Right kidney (tissue), 1 donor: Measurements from ENCODE around the gene FAM53B.

Experiments used
- DNase-seq: peaks from one replicate; pipeline ENCODE4 v3.0.0-alpha.2; 2016

FAM53B gene

DNA sequence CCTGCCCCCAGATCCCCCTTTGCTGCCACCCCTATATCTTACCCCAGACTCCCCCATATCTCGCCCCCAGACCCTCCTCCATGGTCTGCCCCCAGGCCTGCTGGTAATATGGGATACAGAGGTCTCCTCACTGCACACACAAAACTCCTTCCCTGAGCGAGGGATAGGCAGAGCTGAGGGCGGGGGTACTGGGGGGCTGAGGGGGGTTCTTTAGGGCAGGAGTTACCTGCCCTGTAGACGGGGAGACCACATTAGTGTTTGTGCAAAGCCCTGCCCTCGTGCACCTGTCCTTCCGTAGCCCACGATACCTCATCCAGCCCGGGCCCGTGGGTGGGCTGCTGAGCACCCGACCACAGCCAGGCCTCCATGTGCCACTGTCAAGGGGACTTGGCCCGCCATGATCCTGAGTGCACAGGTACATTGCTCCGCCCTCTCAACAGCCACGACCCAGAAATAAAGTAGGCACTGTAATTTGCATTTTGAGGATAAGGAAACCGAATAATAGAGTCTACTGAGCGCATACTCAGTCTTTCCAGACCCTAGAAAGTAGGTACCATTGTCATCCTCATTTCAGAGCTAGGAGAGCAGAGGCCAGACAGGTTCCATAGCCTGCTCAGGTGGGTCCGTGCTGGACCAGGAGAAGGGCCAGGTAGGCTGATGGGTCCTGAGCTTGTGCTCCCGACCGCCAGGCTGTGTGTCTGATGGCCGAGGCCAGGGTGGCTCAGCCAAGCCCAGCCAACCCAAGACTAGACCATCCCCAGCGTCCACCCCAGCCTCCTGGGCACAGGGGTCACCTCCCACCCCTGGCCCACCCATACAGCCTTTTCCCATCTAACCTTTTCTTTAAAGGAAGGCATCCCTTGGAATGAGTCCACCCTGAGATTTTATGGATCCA, 167.4 kb downstream of the FAM53B start:
- no peak for DNase-seq

DNA sequence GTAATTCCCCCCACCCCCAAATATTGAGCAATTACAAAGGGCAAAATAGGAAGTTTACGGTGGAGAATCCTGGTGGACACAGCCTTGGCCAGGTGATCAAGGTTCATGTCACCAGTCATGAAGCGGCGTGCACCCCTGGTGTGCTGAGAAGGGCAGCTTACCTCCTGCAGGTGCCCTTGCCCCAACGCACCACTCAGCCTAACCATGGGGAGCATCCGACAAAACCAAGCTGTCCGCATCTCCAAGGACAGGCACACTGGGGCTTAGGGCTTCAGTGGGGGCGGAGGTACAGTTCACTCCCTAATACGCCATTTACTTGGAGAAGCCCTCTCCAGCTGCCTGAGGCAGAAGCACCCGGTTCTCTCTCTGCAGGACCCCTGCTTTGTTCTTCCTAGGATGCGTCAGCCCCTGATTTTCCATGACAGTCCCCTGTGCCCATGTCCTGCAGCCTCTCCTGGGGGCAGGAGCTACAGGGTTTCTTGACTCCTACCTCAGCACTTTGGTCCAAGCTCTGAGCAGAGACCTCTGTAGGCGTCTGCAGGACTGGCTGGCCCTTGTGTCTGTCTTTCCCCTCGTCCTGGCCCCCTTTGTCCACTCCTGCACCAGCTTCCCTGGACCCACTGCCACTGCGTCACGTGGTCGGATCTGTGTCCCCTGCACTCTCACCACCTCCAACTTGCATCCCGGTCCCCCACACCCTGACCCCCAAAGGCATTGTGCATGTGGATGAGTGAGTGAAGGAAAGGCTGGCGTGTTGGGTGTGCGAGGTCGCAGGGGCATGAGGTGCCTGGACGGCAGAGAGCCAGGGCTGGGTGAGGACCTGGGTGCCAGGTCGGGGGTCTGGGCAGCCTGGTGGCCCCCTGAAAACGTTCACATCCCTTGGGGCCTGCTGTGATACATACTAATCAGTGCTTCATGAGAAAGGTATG, 168.8 kb downstream of the FAM53B start:
- DNase-seq, result no peak

DNA sequence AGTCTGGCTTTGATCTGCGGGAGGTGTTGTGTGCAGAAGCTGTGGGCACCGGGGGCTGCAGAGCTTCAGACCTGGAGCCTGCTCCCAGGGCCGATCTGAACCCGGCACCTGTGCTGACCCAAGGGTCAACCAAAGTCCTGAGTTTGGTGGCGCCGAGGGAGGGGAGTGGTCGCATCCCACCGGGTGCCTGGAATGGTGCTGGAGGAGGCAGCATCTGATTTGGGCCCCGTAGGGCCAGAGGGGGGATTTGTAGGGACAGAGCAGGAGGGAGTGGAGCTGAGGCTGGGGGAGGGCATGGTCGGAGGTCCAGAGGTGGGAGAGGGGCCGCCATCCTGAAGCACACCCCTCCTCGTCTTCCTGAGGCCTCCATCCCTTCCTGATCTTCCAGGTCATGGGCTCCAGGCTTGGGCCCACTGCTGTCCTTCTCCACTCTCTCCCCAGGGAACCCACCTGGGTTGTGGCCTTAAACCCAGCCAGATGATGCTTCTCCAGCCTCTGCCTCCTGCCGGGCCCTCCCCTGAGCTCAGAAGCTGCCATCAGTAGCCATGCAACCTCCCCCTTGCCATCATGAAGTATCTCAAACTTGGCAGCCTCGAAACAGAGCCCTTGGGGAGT, 169.6 kb downstream of the FAM53B start:
- no peak for DNase-seq

DNA sequence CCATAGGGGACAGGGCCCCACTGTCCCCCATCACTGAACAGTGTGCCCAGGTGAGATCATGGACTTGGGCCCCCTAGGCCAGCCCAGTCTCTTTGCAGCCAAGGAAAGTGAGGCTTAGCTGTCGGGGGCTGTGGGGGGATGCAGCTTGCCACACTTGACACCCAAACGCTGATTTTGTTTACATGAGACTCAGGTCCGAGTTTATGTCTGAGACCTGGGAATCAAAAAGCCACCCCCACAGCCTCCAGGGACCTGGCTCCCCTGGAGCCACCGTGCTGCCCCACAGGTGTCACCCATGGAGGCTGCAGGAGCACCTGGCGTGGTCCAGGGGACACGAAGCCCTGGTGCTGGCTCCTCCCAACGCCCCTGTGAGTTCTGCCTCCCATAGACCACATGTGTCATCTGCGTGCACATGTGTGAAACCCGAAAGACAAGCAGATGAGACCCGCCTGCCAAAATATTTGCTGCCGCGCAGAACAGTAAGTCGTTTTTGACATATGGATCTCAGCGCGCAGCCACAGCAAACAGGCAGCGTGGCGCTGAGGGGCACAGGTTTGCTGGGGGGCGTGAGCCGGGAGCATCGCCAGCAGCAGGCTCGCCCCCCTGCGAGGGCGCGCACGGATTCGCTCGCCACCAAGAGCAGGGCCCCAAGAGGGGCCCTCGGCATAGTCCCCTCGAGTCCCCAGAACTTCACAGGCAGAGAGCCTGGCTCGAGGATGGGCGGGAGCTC, 170.3 kb downstream of the FAM53B start:
- no peak for DNase-seq

DNA sequence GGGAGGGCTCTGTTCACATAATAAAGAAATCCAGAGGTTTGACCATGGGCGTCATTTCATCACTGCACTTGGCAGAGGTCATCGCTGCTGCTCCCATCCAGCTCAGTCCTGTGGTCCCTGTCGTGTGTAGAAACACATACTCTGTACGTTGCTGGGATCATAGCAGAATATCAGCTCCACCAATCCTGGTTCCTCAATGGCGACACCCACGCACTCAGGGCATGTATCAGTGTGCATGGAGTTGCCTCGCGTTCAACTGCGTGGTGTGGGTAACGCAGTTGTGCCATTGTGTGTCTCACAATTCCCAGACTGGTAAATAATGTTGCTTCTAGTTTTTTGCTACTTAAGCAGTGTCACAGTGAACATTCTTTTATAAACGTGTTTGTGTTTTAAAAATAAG, 171.4 kb downstream of the FAM53B start:
- no peak for DNase-seq

DNA sequence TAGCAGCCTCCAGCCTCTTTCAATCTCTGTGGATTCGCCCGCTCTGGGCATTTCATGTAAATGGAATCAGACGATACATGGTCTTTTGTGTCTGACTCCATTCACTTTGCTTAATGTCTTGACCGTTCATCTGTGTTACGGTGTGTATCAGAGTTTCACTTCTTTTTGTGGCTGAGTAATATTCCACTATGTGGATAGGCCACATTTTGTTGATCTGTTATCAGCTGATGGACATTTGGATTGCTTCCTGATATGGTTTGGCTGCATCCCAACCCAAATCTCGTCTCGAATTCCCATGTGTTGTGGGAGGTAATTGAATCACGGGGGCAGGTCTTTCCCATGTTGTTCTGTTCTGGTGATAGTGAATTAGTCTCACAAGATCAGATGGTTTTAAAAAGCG, 173.5 kb downstream of the FAM53B start:
- no peak for DNase-seq

DNA sequence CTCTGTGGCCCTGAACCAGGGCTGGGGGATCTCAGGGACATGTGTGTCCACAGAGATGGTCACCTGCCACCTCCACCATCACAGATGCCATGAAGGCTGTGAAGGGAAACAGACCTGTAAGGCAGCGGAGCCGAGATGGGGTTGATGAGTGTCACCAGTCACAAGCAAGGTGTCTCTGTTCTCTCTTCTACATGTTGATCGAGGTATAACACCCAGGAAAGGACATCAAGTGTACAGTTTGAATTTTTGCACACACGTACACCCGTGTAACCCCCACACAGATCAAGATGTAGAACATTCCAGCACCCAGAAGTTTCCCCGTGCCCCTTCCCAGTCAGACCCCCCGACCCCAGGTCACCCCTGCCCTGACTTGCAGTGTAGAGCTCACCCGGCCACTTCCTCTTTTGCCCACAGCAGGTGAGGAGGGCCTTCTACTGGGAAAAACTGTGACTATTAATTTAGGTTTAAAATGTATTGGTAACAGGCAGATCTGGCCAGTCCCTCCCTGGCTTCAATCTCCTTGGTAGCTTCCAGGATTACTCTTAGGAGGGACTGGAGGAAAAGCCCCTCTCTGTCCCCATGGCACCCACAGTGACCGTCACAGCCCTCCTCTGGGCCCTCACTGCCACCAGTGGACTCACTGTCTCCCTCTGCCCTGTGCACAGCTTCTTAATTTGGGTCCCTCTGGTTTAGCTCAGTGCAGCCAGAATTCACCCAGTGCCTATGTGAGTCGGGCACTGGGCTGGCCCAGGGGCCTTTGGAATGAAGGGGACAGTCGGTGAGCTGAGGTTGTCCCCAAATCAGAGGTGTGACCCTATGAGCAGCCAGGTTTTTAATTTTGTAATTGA, 174.3 kb downstream of the FAM53B start:
- no peak for DNase-seq
